Natural killer cell (primary cell): ENCODE results near the gene ULK4. TPM values are rescaled to one million over a fixed set of nuclear protein-coding genes. Genes with fewer than 3 reads are reported as not detected.

Source experiments
- ATAC-seq, 3 donors: fragments of 150-1000 bp in 2 of 3; fragments of 200-7000 bp in 1 of 3; cut with Tn5 transposase; 1 replicate in 1 of 3; 2 replicates in 2 of 3; pipeline ENCODE4 v1.10.0; 2021; ENCODE audit warnings: mild to moderate bottlenecking in 2 of 3, moderate library complexity in 2 of 3
- DNase-seq, 2 donors: peaks; one replicate each; pipeline versions ENCODE4 v3.0.0 to v3.0.0-alpha.2; 2013 to 2021; ENCODE audit warnings: mixed read lengths in 1 of 2
- H3K27ac ChIP-seq: one replicate; pipeline ENCODE4 v1.5.1; 2013; ENCODE audit warnings: mild to moderate bottlenecking, low read length
- H3K27me3 ChIP-seq: one replicate; pipeline ENCODE4 v1.6.1; 2013; ENCODE audit warnings: low read length; ENCODE audit not compliant: control insufficient read depth, insufficient read depth
- H3K36me3 ChIP-seq: one replicate; pipeline ENCODE4 v1.6.1; 2013; ENCODE audit warnings: low read length; ENCODE audit not compliant: control insufficient read depth, insufficient read depth
- H3K4me1 ChIP-seq: one replicate; pipeline ENCODE4 v1.6.1; 2013; ENCODE audit warnings: low read length; ENCODE audit not compliant: control insufficient read depth, insufficient read depth
- H3K4me3 ChIP-seq: one replicate; pipeline ENCODE4 v1.5.1; 2013; ENCODE audit warnings: low read length
- H3K9me3 ChIP-seq: one replicate; pipeline ENCODE4 v1.6.1; 2013; ENCODE audit warnings: low read length; ENCODE audit not compliant: control insufficient read depth, insufficient read depth
- H3K27ac Mint-ChIP-seq, 2 donors: one replicate each; pipeline ENCODE4 v1.8.0; 2022; ENCODE audit warnings: mild to moderate bottlenecking in 2 of 2, mixed read lengths in 2 of 2, moderate library complexity in 1 of 2
- H3K27me3 Mint-ChIP-seq, 2 donors: one replicate each; pipeline ENCODE4 v1.8.0; 2022; ENCODE audit warnings: low read depth in 2 of 2, mixed read lengths in 2 of 2
- H3K36me3 Mint-ChIP-seq: one replicate; pipeline ENCODE4 v1.8.0; 2022; ENCODE audit warnings: mixed read lengths
- H3K4me1 Mint-ChIP-seq, 2 donors: one replicate each; pipeline ENCODE4 v1.8.0; 2022; ENCODE audit warnings: mixed read lengths in 2 of 2
- H3K4me3 Mint-ChIP-seq: one replicate; pipeline ENCODE4 v1.8.0; 2022; ENCODE audit warnings: mild to moderate bottlenecking, moderate library complexity, mixed read lengths
- H3K9me3 Mint-ChIP-seq, 2 donors: one replicate each; pipeline ENCODE4 v1.8.0; 2022; ENCODE audit warnings: mixed read lengths in 2 of 2
- CTCF ChIP-seq: fragments of 200-600 bp; IDR thresholded peaks from one replicate; pipeline ENCODE4 v1.8.0; 2022; ENCODE audit warnings: antibody characterized with exemption
- WGBS: methylation state at CpG from one replicate; pipeline ENCODE4 v1.1.7; 2013; ENCODE audit warnings: missing lambda C conversion rate; ENCODE audit not compliant: insufficient coverage; 5-methylcytosine and 5-hydroxymethylcytosine counted together
- intact Hi-C: fragments of 100-400 bp; cut with micrococcal nuclease; formaldehyde crosslinking; loops from one replicate; pipeline ENCODE4 v1.14.2; 2022
- total RNA-seq, 4 donors: library from RNA; stranded (reverse); fragments of 120-200 nt in 1 of 4; gene quantifications; one replicate each; pipeline versions ENCODE4 v1.2.3 to v1.2.4, GENCODE V29; 2013 to 2022

ULK4 gene
- total RNA-seq, 3 donors from 2014 or later (not counting 1 experiment from before 2014, with no cell fraction given), result 19.2 to 25.7 (median 21.2) TPM

- H3K36me3 Mint-ChIP-seq, result no peaks in the 10 kb centered on the region
- intact Hi-C loops, result no loop called here
- WGBS, result 85% methylated on average over 6 of the region's 6 CpGs
- Histone ChIP-seq H3K4me1 (no peaks in the 10 kb centered on the region), H3K9me3 (no peaks in the 10 kb centered on the region), H3K36me3 (no peaks in the 10 kb centered on the region), H3K4me3 (no peak overlapping the region), H3K27ac (no peak overlapping the region), H3K27me3 (no peaks in the 10 kb centered on the region)
- H3K4me1 Mint-ChIP-seq, result no peaks in the 10 kb centered on the region
- ATAC-seq, result no peak
- no peak overlapping the region for H3K4me3 Mint-ChIP-seq
- no peak for TF ChIP-seq CTCF
- no peaks in the 10 kb centered on the region for H3K9me3 Mint-ChIP-seq
- no peak overlapping the region for H3K27ac Mint-ChIP-seq
- H3K27me3 Mint-ChIP-seq, result no peaks in the 10 kb centered on the region
- DNase-seq, result no peak
Measured at GRCh38 chr3:41525303-41526064, 436.4 kb downstream of the ULK4 start.

DNA sequence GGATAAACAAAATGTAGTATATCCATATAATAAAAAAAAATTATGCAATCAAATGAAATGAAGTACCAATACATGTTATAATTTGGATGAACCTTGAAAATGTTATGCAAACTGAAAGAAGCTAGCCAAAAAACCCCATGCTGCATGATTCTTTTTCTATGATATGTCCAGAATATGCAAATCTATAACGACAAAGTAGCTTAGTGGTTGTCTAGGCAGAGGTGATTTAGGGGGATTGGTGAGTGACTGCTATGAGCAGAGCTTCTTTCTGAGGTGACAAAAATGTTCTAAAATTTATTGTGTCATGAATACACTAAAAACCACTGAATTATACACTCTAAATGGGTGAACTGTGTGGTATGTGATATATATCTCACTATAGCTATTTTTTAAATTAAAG, 438.0 kb downstream of the ULK4 start:
- ATAC-seq, result no peak
- Mint-ChIP-seq H3K27ac (no peak overlapping the region), H3K4me3 (no peak overlapping the region), H3K9me3 (no peaks in the 10 kb centered on the region), H3K36me3 (no peaks in the 10 kb centered on the region), H3K4me1 (no peaks in the 10 kb centered on the region), H3K27me3 (no peaks in the 10 kb centered on the region)
- H3K4me1 ChIP-seq, result no peaks in the 10 kb centered on the region
- no peak for TF ChIP-seq CTCF
- no peak overlapping the region for H3K27ac ChIP-seq
- H3K4me3 ChIP-seq, result no peak overlapping the region
- intact Hi-C loops, result no loop called here
- H3K9me3 ChIP-seq, result no peaks in the 10 kb centered on the region
- H3K27me3 ChIP-seq, result no peaks in the 10 kb centered on the region
- H3K36me3 ChIP-seq, result no peaks in the 10 kb centered on the region
- WGBS, result 100% methylated on average over 1 of the region's 1 CpG
- no peak for DNase-seq

DNA sequence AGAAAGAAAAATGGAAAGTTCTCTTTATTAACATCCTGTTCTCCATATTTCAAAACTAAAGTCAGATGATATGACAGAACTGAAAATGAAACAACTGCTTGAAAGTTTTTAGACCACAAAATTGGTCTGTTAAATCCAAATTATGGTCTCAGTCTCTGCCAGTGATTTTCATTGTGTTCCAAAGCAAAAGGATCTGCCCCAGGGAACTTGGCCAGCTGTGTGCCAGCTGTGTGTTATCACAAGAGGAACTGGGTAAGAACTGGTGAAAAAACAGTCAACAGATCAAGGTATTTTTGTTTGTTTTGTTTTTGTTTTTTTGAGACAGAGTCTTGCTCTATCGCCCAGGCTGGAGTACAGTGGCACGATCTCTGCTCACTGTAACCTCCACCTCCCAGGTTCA, 439.3 kb downstream of the ULK4 start:
- no peak for DNase-seq
- Mint-ChIP-seq H3K27ac (no peak overlapping the region), H3K4me3 (no peak overlapping the region), H3K9me3 (no peaks in the 10 kb centered on the region), H3K4me1 (no peaks in the 10 kb centered on the region), H3K36me3 (no peaks in the 10 kb centered on the region), H3K27me3 (no peaks in the 10 kb centered on the region)
- TF ChIP-seq CTCF, result no peak
- intact Hi-C loops, result no loop called here
- Histone ChIP-seq H3K27me3 (no peaks in the 10 kb centered on the region), H3K4me3 (no peak overlapping the region), H3K27ac (no peak overlapping the region), H3K4me1 (no peaks in the 10 kb centered on the region), H3K9me3 (no peaks in the 10 kb centered on the region), H3K36me3 (no peaks in the 10 kb centered on the region)
- WGBS, result 75% methylated on average over 2 of the region's 2 CpGs
- ATAC-seq, result no peak
